ENCODE results near the gene SHANK2.

DNA sequence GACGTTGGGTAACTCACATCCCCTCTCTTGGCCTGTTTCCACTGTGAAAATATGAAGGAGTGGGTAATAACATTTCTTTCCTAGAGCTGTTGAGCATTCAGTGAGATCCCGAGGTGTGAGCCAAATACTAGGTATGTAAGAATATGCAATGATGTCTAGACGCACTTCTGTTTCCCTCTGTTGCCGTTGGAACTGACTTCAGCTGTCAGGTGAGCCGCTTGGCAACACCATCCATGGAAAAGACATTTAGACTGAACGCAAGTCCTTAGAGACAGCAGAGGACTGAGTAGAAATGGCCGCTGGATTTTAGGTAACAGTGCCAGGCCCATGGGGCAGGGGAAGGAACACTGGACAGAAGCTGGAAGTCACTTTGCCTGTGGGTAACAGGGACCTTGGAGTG lies 29.5 kb upstream of the SHANK2 start:
- TF ChIP-seq, protein P1, sequence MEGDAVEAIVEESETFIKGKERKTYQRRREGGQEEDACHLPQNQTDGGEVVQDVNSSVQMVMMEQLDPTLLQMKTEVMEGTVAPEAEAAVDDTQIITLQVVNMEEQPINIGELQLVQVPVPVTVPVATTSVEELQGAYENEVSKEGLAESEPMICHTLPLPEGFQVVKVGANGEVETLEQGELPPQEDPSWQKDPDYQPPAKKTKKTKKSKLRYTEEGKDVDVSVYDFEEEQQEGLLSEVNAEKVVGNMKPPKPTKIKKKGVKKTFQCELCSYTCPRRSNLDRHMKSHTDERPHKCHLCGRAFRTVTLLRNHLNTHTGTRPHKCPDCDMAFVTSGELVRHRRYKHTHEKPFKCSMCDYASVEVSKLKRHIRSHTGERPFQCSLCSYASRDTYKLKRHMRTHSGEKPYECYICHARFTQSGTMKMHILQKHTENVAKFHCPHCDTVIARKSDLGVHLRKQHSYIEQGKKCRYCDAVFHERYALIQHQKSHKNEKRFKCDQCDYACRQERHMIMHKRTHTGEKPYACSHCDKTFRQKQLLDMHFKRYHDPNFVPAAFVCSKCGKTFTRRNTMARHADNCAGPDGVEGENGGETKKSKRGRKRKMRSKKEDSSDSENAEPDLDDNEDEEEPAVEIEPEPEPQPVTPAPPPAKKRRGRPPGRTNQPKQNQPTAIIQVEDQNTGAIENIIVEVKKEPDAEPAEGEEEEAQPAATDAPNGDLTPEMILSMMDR (conservative IDR thresholded peaks at IDR 0.05 in 1 of 2, IDR thresholded peaks at IDR 0.05 in 1 of 2; ENCODE audit: extremely low read depth in 1 of 2, insufficient read depth in 1 of 2, low read depth in 1 of 2, low read length in 2 of 2) = no peak
- no peak for TF ChIP-seq EZH2 (IDR thresholded peaks at IDR 0.05; ENCODE audit: borderline replicate concordance, low read length)

Measured in mammary epithelial cell (primary cell).